ENCODE data around the gene ATE1.

The ATE1 gene

DNA sequence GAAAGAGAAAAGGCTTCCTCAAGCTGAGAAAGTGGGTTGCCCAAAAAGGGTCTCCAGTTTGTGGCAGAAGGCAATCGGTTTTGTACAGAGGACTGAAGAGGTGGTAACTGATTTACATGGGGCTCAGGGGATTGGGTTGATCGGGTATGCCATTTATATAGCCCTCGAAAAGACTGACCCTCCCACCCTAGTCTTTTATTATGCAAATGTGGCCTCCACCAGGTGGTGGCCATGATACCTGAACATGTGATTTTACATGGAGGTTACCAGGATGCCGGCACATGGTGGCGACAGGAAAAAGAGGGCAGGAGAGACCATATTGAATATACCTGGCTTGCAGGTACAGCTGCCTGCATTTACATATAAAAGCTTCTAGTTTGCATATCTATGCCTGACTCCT lies 36.7 kb downstream of the ATE1 start:
- no peak for DNase-seq (ENCODE audit: extremely low read depth, low read depth)
- no peak overlapping the region for H3K4me3 ChIP-seq (replicated peaks; ENCODE audit: low read depth, low read length)
- TF ChIP-seq, protein P1, sequence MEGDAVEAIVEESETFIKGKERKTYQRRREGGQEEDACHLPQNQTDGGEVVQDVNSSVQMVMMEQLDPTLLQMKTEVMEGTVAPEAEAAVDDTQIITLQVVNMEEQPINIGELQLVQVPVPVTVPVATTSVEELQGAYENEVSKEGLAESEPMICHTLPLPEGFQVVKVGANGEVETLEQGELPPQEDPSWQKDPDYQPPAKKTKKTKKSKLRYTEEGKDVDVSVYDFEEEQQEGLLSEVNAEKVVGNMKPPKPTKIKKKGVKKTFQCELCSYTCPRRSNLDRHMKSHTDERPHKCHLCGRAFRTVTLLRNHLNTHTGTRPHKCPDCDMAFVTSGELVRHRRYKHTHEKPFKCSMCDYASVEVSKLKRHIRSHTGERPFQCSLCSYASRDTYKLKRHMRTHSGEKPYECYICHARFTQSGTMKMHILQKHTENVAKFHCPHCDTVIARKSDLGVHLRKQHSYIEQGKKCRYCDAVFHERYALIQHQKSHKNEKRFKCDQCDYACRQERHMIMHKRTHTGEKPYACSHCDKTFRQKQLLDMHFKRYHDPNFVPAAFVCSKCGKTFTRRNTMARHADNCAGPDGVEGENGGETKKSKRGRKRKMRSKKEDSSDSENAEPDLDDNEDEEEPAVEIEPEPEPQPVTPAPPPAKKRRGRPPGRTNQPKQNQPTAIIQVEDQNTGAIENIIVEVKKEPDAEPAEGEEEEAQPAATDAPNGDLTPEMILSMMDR (IDR thresholded peaks at IDR 0.05; ENCODE audit: low read depth, low read length, missing control alignments), result no peak

DNA sequence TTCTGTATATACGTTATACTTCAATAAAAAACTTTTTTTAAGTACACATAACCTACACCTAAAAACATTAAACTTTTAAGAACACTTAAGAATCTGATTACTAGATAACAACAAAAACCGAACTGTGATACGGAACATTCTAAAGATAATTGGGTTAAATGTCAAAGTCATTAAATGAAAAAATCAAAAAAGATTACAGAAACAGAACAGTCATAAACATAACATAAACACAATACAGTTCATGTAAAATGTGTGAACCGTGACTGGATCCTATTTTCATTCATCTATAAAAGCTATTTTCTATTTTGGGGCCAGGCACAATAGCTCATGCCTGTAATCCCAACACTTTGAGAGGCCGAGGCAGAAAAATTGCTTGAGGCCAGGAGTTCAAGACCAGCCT lies 38.6 kb downstream of the ATE1 start:
- TF ChIP-seq, protein P1 (IDR thresholded peaks at IDR 0.05; ENCODE audit: low read depth, low read length, missing control alignments), result no peak
- no peak for DNase-seq (ENCODE audit: extremely low read depth, low read depth)
- H3K4me3 ChIP-seq (replicated peaks; ENCODE audit: low read depth, low read length), result no peak overlapping the region

DNA sequence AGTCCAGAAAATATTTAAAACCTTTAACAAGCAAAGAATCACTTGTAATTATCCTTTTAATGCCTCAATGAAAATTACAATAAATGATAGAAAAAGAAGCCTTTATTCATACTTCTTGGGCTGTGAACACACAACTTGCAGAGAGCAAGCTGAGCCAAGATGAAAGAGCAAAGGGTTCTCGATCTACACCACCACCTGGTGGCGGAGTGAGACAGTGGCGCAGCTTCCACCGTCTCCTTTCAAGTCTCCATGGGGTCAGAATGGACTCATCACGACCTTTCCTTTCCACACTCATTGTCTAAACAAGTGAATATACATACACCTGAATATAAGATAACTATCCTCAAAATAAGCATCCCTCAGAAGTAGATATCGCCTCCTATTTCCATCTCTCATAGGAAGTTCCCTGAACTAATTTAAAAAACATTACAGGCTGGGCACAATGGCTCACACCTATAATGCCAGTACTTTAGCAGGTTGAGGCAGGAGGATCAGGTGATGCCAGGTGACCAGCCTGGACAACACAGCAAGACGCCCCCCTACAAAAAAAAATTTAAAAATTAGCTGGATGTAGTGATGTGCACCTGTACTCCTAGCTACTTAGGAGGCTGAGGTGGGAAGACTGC lies 40.7 kb downstream of the ATE1 start:
- no peak overlapping the region for H3K4me3 ChIP-seq (replicated peaks; ENCODE audit: low read depth, low read length)
- TF ChIP-seq, protein P1 (IDR thresholded peaks at IDR 0.05; ENCODE audit: low read depth, low read length, missing control alignments), result peak; percentile 85
- DNase-seq (ENCODE audit: extremely low read depth, low read depth), result peak; percentile 26

DNA sequence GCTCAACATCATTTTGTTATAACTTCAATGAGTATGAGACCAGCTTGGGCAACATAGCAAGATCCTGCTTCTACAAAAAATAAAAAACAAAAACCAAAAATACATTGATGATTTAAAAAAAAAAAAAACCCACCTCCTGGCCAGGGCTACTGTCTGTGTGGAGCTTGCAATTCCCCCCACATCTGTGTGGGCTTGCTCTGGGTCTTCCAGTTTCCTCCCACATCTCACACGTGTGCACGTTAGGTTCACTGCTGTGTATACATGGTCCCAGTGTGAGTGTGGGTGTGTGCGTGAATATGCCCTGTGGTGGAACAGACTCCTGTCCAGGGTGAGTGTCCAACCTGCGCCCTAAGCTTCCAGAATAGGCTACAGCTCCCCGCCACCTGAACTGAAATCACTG lies 41.6 kb downstream of the ATE1 start:
- DNase-seq (ENCODE audit: extremely low read depth, low read depth), result no peak
- H3K4me3 ChIP-seq (replicated peaks; ENCODE audit: low read depth, low read length), result no peak overlapping the region
- TF ChIP-seq, protein P1 (IDR thresholded peaks at IDR 0.05; ENCODE audit: low read depth, low read length, missing control alignments), result no peak

DNA sequence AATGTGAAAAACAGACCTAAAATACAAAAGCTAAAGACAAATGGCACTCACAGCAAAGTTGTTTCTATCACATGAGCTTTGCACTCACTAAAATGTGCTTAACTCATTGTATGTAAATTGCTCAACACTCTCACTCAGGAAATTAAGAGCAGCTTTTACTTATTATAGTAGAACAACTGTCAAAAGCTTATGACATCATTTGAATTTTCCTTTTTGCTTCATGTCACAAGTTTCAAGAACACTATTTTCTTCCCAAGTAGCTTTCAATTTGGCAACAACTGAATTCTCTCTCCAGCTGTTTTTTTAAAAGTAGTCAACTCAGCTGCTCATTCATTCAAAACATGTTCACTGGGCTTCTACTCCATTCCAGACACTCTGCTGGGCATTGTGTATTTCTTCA lies 46.9 kb downstream of the ATE1 start:
- TF ChIP-seq, protein P1 (IDR thresholded peaks at IDR 0.05; ENCODE audit: low read depth, low read length, missing control alignments), result no peak
- DNase-seq (ENCODE audit: extremely low read depth, low read depth), result no peak
- no peak overlapping the region for H3K4me3 ChIP-seq (replicated peaks; ENCODE audit: low read depth, low read length)

DNA sequence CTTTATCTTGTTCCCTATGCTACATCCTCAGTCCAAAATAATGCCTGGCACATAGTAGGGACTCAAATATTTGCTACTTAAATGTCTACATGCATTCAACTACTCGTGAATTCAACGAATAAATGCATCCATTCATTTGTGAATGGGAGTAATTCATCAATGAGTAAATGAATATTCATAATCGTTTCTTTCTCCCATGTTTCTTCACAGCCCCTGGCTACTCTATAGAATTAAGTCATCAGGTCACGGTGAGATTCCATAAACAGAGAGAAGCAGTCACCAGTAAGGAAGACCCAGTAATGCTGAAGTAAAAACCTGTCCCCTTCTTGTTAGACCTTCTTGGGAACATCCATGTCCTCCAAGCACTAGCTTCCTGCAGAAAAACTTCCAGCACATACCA lies 48.4 kb downstream of the ATE1 start:
- DNase-seq (ENCODE audit: extremely low read depth, low read depth), result no peak
- H3K4me3 ChIP-seq (replicated peaks; ENCODE audit: low read depth, low read length), result no peak overlapping the region
- TF ChIP-seq, protein P1 (IDR thresholded peaks at IDR 0.05; ENCODE audit: low read depth, low read length, missing control alignments), result no peak

DNA sequence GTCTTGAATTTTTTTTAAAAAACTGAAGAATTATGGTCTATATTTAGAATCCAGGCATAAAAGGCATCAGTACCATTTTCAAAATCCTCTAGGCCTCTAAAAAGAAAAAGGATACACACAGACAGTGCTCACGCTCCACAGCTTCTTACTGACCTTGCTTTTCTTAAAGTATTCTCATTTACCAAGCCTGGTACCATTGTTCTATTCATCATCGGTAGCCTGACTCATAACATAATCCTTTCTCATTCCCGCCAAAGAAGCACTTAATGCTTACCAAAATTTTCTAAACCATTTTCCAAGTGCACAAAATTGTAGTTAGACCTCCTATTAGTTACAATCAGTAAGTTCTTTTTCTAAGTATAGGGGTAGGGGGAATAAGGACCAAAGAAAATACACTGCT lies 54.6 kb downstream of the ATE1 start:
- TF ChIP-seq, protein P1 (IDR thresholded peaks at IDR 0.05; ENCODE audit: low read depth, low read length, missing control alignments), result no peak
- no peak for DNase-seq (ENCODE audit: extremely low read depth, low read depth)
- H3K4me3 ChIP-seq (replicated peaks; ENCODE audit: low read depth, low read length), result no peak overlapping the region

Data from HFF-Myc (cell line).